NOMO-1 (cell line): ENCODE measurements around the gene CMTM3.
"Not testable (repeated sequence)": the region's sequence is repeated elsewhere in the genome, so short reads cannot be mapped to it uniquely, and the experiment has no call there.

Experiments used
- DNase-seq, 2 experiments: peaks; one replicate each; lab custom pipeline; 2025; ENCODE audit not compliant: unreplicated experiment in 2 of 2; lab: John Stamatoyannopoulos, UW

The CMTM3 gene

GRCh38 chr16:66604376-66605176 lies at the start of gene CMTM3:
CMTM3 (plus strand) TSS chr16:66604704; CDS start chr16:66604806, 102 bp downstream.
- DNase-seq = peak; percentile 45 to 59

- no peak for DNase-seq
Observed at GRCh38 chr16:66560107-66560506, 44.4 kb upstream of the CMTM3 start.

DNA sequence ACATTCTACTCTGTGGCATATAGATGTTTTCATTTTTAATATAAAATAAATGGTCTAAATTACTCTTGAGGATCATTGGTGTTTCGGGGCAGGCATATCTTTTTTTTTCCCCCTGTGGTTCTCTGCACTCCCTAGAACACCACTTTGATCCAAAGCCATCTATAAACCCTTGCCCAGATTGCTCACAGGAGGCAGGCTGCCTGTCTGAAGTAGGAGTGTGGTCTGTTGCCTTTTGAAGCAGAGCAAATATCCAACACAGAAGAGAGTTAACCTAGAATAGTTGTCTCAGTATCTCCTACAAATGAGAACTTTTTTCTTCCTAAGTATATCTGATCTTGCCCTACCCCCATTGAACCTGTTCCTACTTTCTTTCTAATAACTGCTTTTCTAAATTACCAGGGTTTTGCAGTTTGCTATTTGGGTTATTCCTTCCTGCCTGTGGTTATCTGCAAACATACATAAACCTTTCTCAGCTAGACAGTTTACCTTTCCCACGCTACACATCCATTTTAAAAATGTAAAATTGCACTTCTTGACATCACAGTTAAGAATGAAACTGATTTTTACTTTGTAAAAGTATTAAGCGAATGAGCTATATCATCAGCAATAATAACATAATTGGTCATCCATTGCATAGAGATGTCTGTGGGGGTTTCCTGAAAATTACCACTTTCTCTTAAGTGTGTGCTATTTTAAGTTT lies 43.0 kb upstream of the CMTM3 start:
- no peak for DNase-seq

DNA sequence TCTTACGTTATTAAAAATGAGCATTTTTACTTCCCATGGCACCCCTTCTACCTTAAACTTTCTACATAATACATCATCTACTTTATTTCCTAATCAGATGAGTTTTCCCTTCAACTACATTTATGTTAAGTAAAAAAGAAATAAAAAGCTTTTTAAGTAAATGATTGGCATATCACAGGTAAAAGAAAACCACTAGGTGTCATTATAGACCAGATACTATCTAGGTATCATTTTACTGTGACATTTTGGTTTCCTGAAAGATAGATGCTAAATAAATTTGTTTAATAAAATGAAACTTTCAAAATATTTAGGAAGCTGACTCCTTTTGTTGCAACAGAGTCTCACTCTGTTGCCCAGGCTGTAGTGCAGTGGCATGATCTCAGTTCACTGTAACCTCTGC lies 42.1 kb upstream of the CMTM3 start:
- DNase-seq = no peak

- no peak for DNase-seq
Observed at GRCh38 chr16:66562986-66563385, 41.5 kb upstream of the CMTM3 start.

DNA sequence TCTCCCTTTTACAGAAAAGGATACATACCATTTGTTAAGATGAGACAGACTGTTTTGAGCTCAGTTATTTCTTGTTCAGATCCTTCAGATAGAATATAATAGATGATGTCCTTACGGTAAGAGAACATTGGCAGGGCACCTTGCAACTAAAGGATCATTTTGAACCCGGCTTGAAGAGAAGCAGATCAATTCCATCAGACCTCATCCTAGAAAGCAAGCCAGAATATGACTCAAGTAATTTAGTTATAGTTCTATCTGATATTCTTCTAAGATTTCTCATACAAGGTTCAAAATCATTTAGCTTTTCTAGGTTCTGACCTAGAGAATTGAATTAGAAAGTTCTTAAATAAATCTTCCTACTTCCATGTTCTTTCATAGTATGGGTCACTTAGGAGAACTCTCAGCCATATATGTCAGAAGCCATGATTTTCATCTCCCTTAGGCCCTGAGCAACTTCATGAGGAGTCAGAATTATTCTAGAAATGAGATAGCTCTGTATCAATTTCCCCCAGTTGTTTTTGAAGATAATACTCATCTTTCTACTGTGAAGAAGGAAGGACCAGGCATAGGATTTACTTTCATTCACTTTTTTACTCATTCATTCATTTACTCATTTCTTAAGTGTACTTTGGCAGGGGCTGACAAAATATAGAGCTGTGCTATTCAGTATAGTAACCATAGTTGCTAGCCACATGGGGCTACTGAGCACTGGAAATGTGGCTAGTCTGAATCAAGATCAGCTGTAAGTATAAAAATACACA lies 40.8 kb upstream of the CMTM3 start:
- no peak for DNase-seq

GRCh38 chr16:66566051-66566901 lies 38.2 kb upstream of the CMTM3 start, which contains the start of gene CMTM1:
CMTM1 (plus strand) TSS chr16:66566439; CDS start chr16:66566514, 75 bp downstream.
- DNase-seq = no peak

DNA sequence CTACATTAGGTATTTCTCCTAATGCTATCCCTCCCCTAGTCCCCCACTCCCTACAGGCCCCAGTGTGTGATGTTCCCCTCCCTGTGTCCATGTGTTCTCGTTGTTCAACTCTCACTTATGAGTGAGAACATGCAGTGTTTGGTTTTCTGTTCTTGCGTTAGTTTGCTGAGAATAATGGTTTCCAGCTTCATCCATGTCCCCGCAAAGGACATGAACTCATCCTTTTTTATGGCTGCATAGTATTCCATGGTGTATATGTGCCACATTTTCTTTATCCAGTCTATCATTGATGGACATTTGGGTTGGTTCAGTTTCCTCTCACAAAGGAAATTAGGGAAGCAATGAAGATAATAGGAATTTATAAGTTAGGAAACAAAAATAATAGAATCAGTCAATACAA lies 37.2 kb upstream of the CMTM3 start:
- not testable (repeated sequence) for DNase-seq

DNA sequence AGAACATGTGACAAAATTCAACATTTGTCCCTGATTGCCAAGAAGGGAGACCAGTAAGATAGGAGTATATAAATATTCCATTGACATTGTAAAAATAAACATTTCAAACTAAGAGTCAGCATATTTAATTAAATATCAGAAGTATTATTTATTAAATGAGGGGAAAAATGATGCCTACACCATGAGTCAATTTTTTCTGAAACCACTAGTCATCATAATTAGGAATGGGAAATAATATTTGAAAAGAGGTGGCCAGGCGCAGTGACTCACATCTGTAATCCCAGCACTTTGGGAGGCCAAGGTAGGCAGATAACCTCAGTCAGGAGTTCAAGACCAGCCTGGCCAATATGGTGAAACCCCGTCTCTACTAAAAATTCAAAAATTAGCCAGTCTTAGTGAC lies 36.1 kb upstream of the CMTM3 start:
- no peak for DNase-seq

DNA sequence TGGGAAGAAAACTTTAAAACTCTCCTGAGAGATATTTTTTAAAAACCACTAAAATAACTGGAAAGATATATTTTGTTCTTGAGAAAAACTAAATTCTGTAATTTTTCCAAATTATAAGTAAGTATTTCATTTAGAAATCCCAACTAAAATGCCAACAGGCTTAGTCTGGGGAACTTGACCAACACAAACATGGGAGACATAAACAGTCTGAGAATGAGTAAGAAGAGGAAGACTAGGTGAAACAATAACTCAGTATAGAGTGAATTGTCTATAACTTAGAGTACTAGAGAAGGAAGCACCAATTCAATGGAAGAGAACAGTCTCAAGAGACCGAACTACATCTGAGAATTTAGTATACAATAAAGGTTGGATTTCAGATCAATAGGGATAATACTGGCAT lies 35.4 kb upstream of the CMTM3 start:
- DNase-seq = no peak

- DNase-seq = no peak
Observed at GRCh38 chr16:66569827-66570405, 34.6 kb upstream of the CMTM3 start.

DNA sequence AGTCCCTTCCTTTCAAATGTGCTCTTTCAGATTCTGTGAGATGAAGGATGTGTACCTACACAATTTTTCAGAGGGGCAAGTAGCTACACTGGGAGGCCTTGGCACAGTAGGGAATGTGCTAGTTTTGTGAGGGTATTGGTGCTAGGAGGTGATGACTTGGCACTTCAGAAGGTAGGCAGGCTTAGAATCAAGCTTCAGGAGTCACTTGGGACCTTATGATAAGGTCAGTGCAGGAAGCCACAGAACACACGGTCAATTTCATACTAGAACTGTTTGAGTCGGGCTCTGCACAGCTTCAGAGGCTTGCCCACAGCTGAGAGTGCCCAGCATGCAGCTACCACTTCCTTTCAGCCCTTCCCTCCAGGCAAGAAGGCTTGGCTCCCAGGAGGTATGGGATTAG lies 32.1 kb upstream of the CMTM3 start:
- DNase-seq = no peak

DNA sequence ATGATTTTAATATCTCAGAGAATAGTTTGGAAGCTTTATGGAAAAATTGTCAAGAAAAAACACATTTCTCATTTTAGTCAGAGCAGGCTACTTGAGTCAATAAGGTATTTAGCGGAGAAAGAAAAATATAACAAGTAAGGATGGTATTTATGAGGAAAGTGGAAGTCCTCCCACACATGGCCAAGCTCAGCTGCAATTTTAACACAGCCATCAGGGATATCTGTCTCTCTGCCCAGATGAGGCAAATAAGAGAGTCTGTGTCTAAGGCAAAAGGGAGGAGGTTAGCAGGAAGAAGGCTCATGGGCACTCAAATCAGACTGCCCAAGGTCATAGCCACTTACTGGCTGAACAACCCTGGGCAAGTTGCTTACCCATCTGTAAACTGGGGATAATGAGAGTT lies 30.4 kb upstream of the CMTM3 start:
- DNase-seq = no peak

GRCh38 chr16:66574531-66574930 lies 30.0 kb upstream of the CMTM3 start:
- no peak for DNase-seq

- no peak for DNase-seq
Observed at GRCh38 chr16:66575060-66575459, 29.4 kb upstream of the CMTM3 start.

DNA sequence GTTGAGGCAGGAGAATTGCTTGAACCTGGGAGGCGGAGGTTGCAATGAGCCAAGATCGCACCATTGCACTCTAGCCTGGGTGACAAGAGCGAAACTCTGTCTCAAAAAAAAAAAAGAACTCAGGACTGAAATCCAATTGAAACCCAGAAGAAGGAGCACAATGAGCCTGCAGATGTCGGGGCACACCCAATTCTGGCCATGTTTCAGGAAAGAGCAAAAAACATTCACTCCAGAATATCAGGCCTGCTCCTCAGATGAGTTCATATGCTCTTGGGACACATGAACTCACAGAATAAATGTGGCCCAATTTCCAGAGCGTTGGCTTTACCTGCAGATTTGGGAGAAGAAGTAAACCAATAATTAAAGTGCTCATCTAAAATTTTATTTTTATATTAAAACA lies 28.2 kb upstream of the CMTM3 start:
- no peak for DNase-seq

GRCh38 chr16:66578651-66579531 lies 25.6 kb upstream of the CMTM3 start, which contains the start of gene CMTM2:
CMTM2 (plus strand) TSS chr16:66579463; CDS start chr16:66579608, 145 bp downstream.
- no peak for DNase-seq

- DNase-seq = no peak
Observed at GRCh38 chr16:66580605-66581209, 23.8 kb upstream of the CMTM3 start.
